Suprapubic skin (tissue), 4 donors: ENCODE data around the gene MEX3A. TPM values are rescaled to one million over a fixed set of nuclear protein-coding genes. Genes with fewer than 3 reads are reported as not detected.
"Not testable (repeated sequence)": the region's sequence is repeated elsewhere in the genome, so short reads cannot be mapped to it uniquely, and the experiment has no call there.

Experiments
- DNase-seq, 2 donors: peaks; one replicate each; pipeline ENCODE4 v3.0.0-alpha.2; 2019; ENCODE audit warnings: low spot score in 2 of 2
- H3K27ac ChIP-seq: fragments of 200-600 bp; sonication (generic); one replicate; pipeline ENCODE4 v1.5.1; 2019
- H3K27me3 ChIP-seq: fragments of 200-600 bp; sonication (generic); one replicate; pipeline ENCODE4 v1.5.1; 2019
- H3K36me3 ChIP-seq: fragments of 200-600 bp; sonication (generic); one replicate; pipeline ENCODE4 v1.5.1; 2019
- H3K4me1 ChIP-seq: fragments of 200-600 bp; sonication (generic); one replicate; pipeline ENCODE4 v1.5.1; 2019
- H3K4me3 ChIP-seq: fragments of 200-600 bp; sonication (generic); one replicate; pipeline ENCODE4 v1.5.1; 2019; ENCODE audit warnings: mild to moderate bottlenecking
- H3K9me3 ChIP-seq: fragments of 200-600 bp; sonication (generic); one replicate; pipeline ENCODE4 v1.5.1; 2019
- CTCF ChIP-seq, 2 donors: fragments of 200-600 bp in 1 of 2; fragments of 450-650 bp in 1 of 2; sonication (generic) in 1 of 2; IDR thresholded peaks; one replicate each; pipeline ENCODE4 v1.5.1; 2016 to 2019; ENCODE audit warnings: antibody characterized with exemption in 2 of 2, mild to moderate bottlenecking in 1 of 2, moderate library complexity in 1 of 2
- EP300 ChIP-seq: sonication (generic); formaldehyde crosslinking; IDR thresholded peaks from one replicate; pipeline ENCODE4 v1.6.1; 2017; ENCODE audit warnings: antibody characterized with exemption
- POLR2A ChIP-seq, 2 donors: fragments of 450-650 bp; IDR thresholded peaks; one replicate each; pipeline ENCODE4 v1.6.1; 2017; ENCODE audit warnings: antibody characterized with exemption in 2 of 2, mild to moderate bottlenecking in 2 of 2, moderate library complexity in 2 of 2
- POLR2AphosphoS5 ChIP-seq, 3 donors: sonication (generic); formaldehyde crosslinking; IDR thresholded peaks; one replicate each; pipeline ENCODE4 v1.6.1; 2017; ENCODE audit warnings: antibody characterized with exemption in 3 of 3
- WGBS: methylation state at CpG from one replicate; pipeline ENCODE4 v1.1.5; 2018; 5-methylcytosine and 5-hydroxymethylcytosine counted together
- total RNA-seq, 4 donors: library from RNA; depleted of rRNA; stranded (reverse); fragments of >200 nt; gene quantifications; one replicate each; pipeline ENCODE4 v1.1.0, GENCODE V29; 2016

Gene MEX3A
- total RNA-seq, 4 donors from 2014 or later = 0.42 to 2.7 (median 1.0) TPM

GRCh38 chr1:156120318-156120717 is 38.1 kb upstream of the MEX3A start:
- no peak for DNase-seq
- no peaks in the 10 kb centered on the region for H3K36me3 ChIP-seq
- WGBS = 78% methylated on average over 1 of the region's 3 CpGs
- H3K9me3 ChIP-seq = no peaks in the 10 kb centered on the region
- no peaks in the 10 kb centered on the region for H3K27me3 ChIP-seq
- H3K4me1 ChIP-seq = peaks cover 82% of the 10 kb centered on the region
- H3K27ac ChIP-seq = peak overlapping the region; percentile 100
- H3K4me3 ChIP-seq = peak overlapping the region; percentile 100
- TF ChIP-seq EP300 (no peak), POLR2A (IDR thresholded peaks at IDR 0.05) (no peak), CTCF (IDR thresholded peaks at IDR 0.05) (no peak), POLR2AphosphoS5 (IDR thresholded peaks at IDR 0.05) (no peak)

GRCh38 chr1:156119503-156120209 is 37.4 kb upstream of the MEX3A start:
- DNase-seq = no peak
- H3K4me1 ChIP-seq = peaks cover 76% of the 10 kb centered on the region

GRCh38 chr1:156118177-156118868 is 36.1 kb upstream of the MEX3A start:
- peak overlapping the region; percentile 100 for H3K4me3 ChIP-seq
- H3K27ac ChIP-seq = peak overlapping the region; percentile 100
- H3K27me3 ChIP-seq = no peaks in the 10 kb centered on the region
- WGBS = 7% methylated on average over 8 of the region's 8 CpGs
- DNase-seq = no peak
- H3K9me3 ChIP-seq = no peaks in the 10 kb centered on the region
- no peaks in the 10 kb centered on the region for H3K36me3 ChIP-seq
- H3K4me1 ChIP-seq = peaks cover 75% of the 10 kb centered on the region
- TF ChIP-seq EP300 (no peak), POLR2A (IDR thresholded peaks at IDR 0.05) (no peak), POLR2AphosphoS5 (IDR thresholded peaks at IDR 0.05) (peak in 1 of 3 donors; percentile 34)

More at GRCh38 chr1:156119503-156120209, 37.4 kb upstream of the MEX3A start:
- Histone ChIP-seq H3K9me3 (no peaks in the 10 kb centered on the region), H3K36me3 (no peaks in the 10 kb centered on the region), H3K4me3 (peak overlapping the region; percentile 100), H3K27ac (peak overlapping the region; percentile 100), H3K27me3 (no peaks in the 10 kb centered on the region)
- WGBS = 0% methylated on average over 3 of the region's 3 CpGs
- no peak for TF ChIP-seq POLR2AphosphoS5 (IDR thresholded peaks at IDR 0.05)
- TF ChIP-seq POLR2A (IDR thresholded peaks at IDR 0.05) = no peak
- no peak for TF ChIP-seq EP300
- no peak for TF ChIP-seq CTCF (IDR thresholded peaks at IDR 0.05)

GRCh38 chr1:156117414-156118176 is 35.3 kb upstream of the MEX3A start:
- H3K4me3 ChIP-seq = peak overlapping the region; percentile 100
- peak overlapping the region; percentile 100 for H3K27ac ChIP-seq
- H3K36me3 ChIP-seq = no peaks in the 10 kb centered on the region
- peaks cover 75% of the 10 kb centered on the region for H3K4me1 ChIP-seq
- no peaks in the 10 kb centered on the region for H3K27me3 ChIP-seq
- no peak for DNase-seq
- TF ChIP-seq EP300 (no peak), POLR2A (IDR thresholded peaks at IDR 0.05) (no peak), POLR2AphosphoS5 (IDR thresholded peaks at IDR 0.05) (no peak), CTCF (IDR thresholded peaks at IDR 0.05) (no peak)
- no peaks in the 10 kb centered on the region for H3K9me3 ChIP-seq
- WGBS = 6% methylated on average over 13 of the region's 13 CpGs

GRCh38 chr1:156116731-156117130 is 34.5 kb upstream of the MEX3A start:
- peaks cover 75% of the 10 kb centered on the region for H3K4me1 ChIP-seq
- not testable (repeated sequence) for DNase-seq, H3K36me3 ChIP-seq, H3K27me3 ChIP-seq, H3K9me3 ChIP-seq
- peak overlapping the region; percentile 100 for H3K4me3 ChIP-seq
- H3K27ac ChIP-seq = peak overlapping the region; percentile 100
- 15% methylated on average over 5 of the region's 5 CpGs for WGBS
